Stimulated activated CD8-positive, alpha-beta memory T cell treated with anti-CD3 and anti-CD28 coated beads, Interleukin-4, amount 100 ng/mL, for 1 hour (primary cell): ENCODE data around the gene ADGRG1.

ENCODE experiments used
- DNase-seq, 2 donors: peaks; one replicate each; pipeline ENCODE4 v3.0.0-alpha.2; 2020; ENCODE audit warnings: low read depth in 2 of 2, low spot score in 1 of 2

The ADGRG1 gene

GRCh38 chr16:57635266-57636097, 7.1 kb downstream of the ADGRG1 start:
- DNase-seq, result no peak

- DNase-seq, result no peak
Observed at GRCh38 chr16:57636184-57636583, 7.8 kb downstream of the ADGRG1 start.

- no peak for DNase-seq
Observed at GRCh38 chr16:57637020-57637419, 8.6 kb downstream of the ADGRG1 start.

- no peak for DNase-seq
Observed at GRCh38 chr16:57637424-57637823, 9.0 kb downstream of the ADGRG1 start.

- no peak for DNase-seq
Observed at GRCh38 chr16:57637965-57638364, 9.5 kb downstream of the ADGRG1 start.

- no peak for DNase-seq
Observed at GRCh38 chr16:57638381-57638780, 10.0 kb downstream of the ADGRG1 start.

- DNase-seq, result no peak
Observed at GRCh38 chr16:57639172-57639887, 10.9 kb downstream of the ADGRG1 start.

- DNase-seq, result no peak
Observed at GRCh38 chr16:57640185-57640584, 11.8 kb downstream of the ADGRG1 start.

- DNase-seq, result no peak
Observed at GRCh38 chr16:57640612-57641011, 12.2 kb downstream of the ADGRG1 start.

GRCh38 chr16:57642160-57643135, 14.0 kb downstream of the ADGRG1 start:
- DNase-seq, result no peak

- no peak for DNase-seq
Observed at GRCh38 chr16:57643147-57643874, 14.9 kb downstream of the ADGRG1 start.

GRCh38 chr16:57643910-57644309, 15.5 kb downstream of the ADGRG1 start:
- no peak for DNase-seq

- no peak for DNase-seq
Observed at GRCh38 chr16:57644383-57645014, 16.1 kb downstream of the ADGRG1 start.

GRCh38 chr16:57645169-57645568, 16.7 kb downstream of the ADGRG1 start:
- no peak for DNase-seq

- no peak for DNase-seq
Observed at GRCh38 chr16:57645691-57646387, 17.4 kb downstream of the ADGRG1 start.

- no peak for DNase-seq
Observed at GRCh38 chr16:57646388-57647039, 18.1 kb downstream of the ADGRG1 start.

GRCh38 chr16:57647136-57647875, 18.9 kb downstream of the ADGRG1 start:
- DNase-seq, result no peak

GRCh38 chr16:57648125-57648524, 19.7 kb downstream of the ADGRG1 start:
- DNase-seq, result no peak
